Airway epithelial cell (primary cell): ENCODE measurements around the gene CHMP4A. TPM values are rescaled to one million over a fixed set of nuclear protein-coding genes. Genes with fewer than 3 reads are reported as not detected.

Experiments
- total RNA-seq: library from RNA; depleted of rRNA; stranded (reverse); fragments of >200 nt; gene quantifications from 2 replicates; pipeline ENCODE4 v1.2.3, GENCODE V29; 2015

The CHMP4A gene
- 60.7 and 77.1 TPM in 2 replicates for total RNA-seq

GRCh38 chr14:24212924-24213865 is at the start of gene CHMP4A:
TSS of gene CHMP4A (minus strand) at chr14:24213488. CDS start at chr14:24213439, 49 bp downstream.

GRCh38 chr14:24232645-24233537 is 19.6 kb upstream of the CHMP4A start, which contains the start of gene GMPR2:
TSS of gene GMPR2 (plus strand) at chr14:24232929. CDS start at chr14:24233254, 325 bp downstream.

GRCh38 chr14:24232121-24232644 is 18.9 kb upstream of the CHMP4A start, which contains the start of gene NEDD8:
TSS of gene NEDD8 (minus strand) at chr14:24232367. CDS start at chr14:24232267, 100 bp downstream.

GRCh38 chr14:24215495-24216344 is 2.4 kb upstream of the CHMP4A start, which contains the start of gene MDP1:
TSS of gene MDP1 (minus strand) at chr14:24216066. CDS start at chr14:24215955, 111 bp downstream.

GRCh38 chr14:24195186-24196070 is 17.9 kb downstream of the CHMP4A start, which contains the start of gene TM9SF1:
TSS of gene TM9SF1 (minus strand) at chr14:24195441. CDS start at chr14:24195019, 422 bp downstream.

GRCh38 chr14:24188251-24189058 is 24.8 kb downstream of the CHMP4A start, which contains the start of gene IPO4:
TSS of gene IPO4 (minus strand) at chr14:24188816. CDS start at chr14:24188787, 29 bp downstream.

GRCh38 chr14:24171422-24172260 is 41.6 kb downstream of the CHMP4A start, which contains the start of gene REC8:
TSS of gene REC8 (plus strand) at chr14:24172080. CDS start at chr14:24172553, 473 bp downstream.

GRCh38 chr14:24160850-24161804 is 52.2 kb downstream of the CHMP4A start, which contains the start of gene IRF9:
TSS of gene IRF9 (plus strand) at chr14:24161265. CDS start at chr14:24162145, 880 bp downstream.

Other genes starting within 250 kb of the CHMP4A start
- 10.0 and 14.7 TPM in 2 replicates for gene DHRS4L2, start 224.6 kb downstream of the CHMP4A start, total RNA-seq
- 0.07 TPM in 1 of 2 replicates, not detected in the other for gene CARMIL3, start 161.5 kb downstream of the CHMP4A start, total RNA-seq
- gene CPNE6, start 141.9 kb downstream of the CHMP4A start, total RNA-seq = not detected in 2 replicates
- gene PCK2, start 119.2 kb downstream of the CHMP4A start, total RNA-seq = 15.0 and 15.2 TPM in 2 replicates
- gene DCAF11, start 98.7 kb downstream of the CHMP4A start, total RNA-seq = 37.3 and 48.1 TPM in 2 replicates
- 0.23 and 1.5 TPM in 2 replicates for gene NRL, start 98.5 kb downstream of the CHMP4A start, total RNA-seq
- not detected in 2 replicates for gene FITM1, start 82.8 kb downstream of the CHMP4A start, total RNA-seq
- 143 and 167 TPM in 2 replicates for gene PSME1, start 77.3 kb downstream of the CHMP4A start, total RNA-seq
- gene EMC9, start 71.9 kb downstream of the CHMP4A start, total RNA-seq = 19.5 and 25.0 TPM in 2 replicates
- 54.1 and 80.0 TPM in 2 replicates for gene PSME2, start 66.9 kb downstream of the CHMP4A start, total RNA-seq
- 37.5 and 96.2 TPM in 2 replicates for gene RNF31, start 66.0 kb downstream of the CHMP4A start, total RNA-seq
- 10.6 and 14.6 TPM in 2 replicates for gene IRF9, start 52.2 kb downstream of the CHMP4A start, total RNA-seq
- 20.7 and 24.2 TPM in 2 replicates for gene REC8, start 41.4 kb downstream of the CHMP4A start, total RNA-seq
- gene IPO4, start 24.7 kb downstream of the CHMP4A start, total RNA-seq = 69.6 and 70.8 TPM in 2 replicates
- gene TM9SF1, start 18.0 kb downstream of the CHMP4A start, total RNA-seq = 46.4 and 51.1 TPM in 2 replicates
- not detected in 2 replicates for gene TSSK4, start 7.8 kb downstream of the CHMP4A start, total RNA-seq
- gene MDP1, start 2.6 kb upstream of the CHMP4A start, total RNA-seq = 11.5 and 12.0 TPM in 2 replicates
- 243 and 248 TPM in 2 replicates for gene NEDD8, start 18.9 kb upstream of the CHMP4A start, total RNA-seq
- 30.3 and 45.9 TPM in 2 replicates for gene GMPR2, start 19.4 kb upstream of the CHMP4A start, total RNA-seq
- gene TINF2, start 29.1 kb upstream of the CHMP4A start, total RNA-seq = 52.2 and 64.4 TPM in 2 replicates
- gene TGM1, start 49.7 kb upstream of the CHMP4A start, total RNA-seq = 229 and 247 TPM in 2 replicates
- gene RABGGTA, start 58.1 kb upstream of the CHMP4A start, total RNA-seq = 58.5 and 80.3 TPM in 2 replicates
- gene DHRS1, start 86.3 kb upstream of the CHMP4A start, total RNA-seq = 82.6 and 85.4 TPM in 2 replicates
- 20.7 and 32.6 TPM in 2 replicates for gene NOP9, start 86.4 kb upstream of the CHMP4A start, total RNA-seq
- gene CIDEB, start 94.5 kb upstream of the CHMP4A start, total RNA-seq = 2.2 and 2.7 TPM in 2 replicates
- 55.2 and 59.3 TPM in 2 replicates for gene LTB4R2, start 96.7 kb upstream of the CHMP4A start, total RNA-seq
- gene LTB4R, start 98.0 kb upstream of the CHMP4A start, total RNA-seq = 7.7 and 16.1 TPM in 2 replicates
- gene ADCY4, start 121.6 kb upstream of the CHMP4A start, total RNA-seq = 0.85 and 1.6 TPM in 2 replicates
- 5.4 and 6.0 TPM in 2 replicates for gene RIPK3, start 126.5 kb upstream of the CHMP4A start, total RNA-seq
- gene NFATC4, start 154.7 kb upstream of the CHMP4A start, total RNA-seq = 24.3 and 29.6 TPM in 2 replicates
- gene NYNRIN, start 185.5 kb upstream of the CHMP4A start, total RNA-seq = 16.4 and 21.9 TPM in 2 replicates
- 0.56 and 1.1 TPM in 2 replicates for gene CBLN3, start 216.2 kb upstream of the CHMP4A start, total RNA-seq
- gene KHNYN, start 216.5 kb upstream of the CHMP4A start, total RNA-seq = 60.4 and 66.9 TPM in 2 replicates
- 17.0 and 34.2 TPM in 2 replicates for gene SDR39U1, start 229.3 kb upstream of the CHMP4A start, total RNA-seq